ENCODE measurements around the gene ASIC3. TPM values are rescaled to one million over a fixed set of nuclear protein-coding genes. Genes with fewer than 3 reads are reported as not detected.

ASIC3 gene
- polyA plus RNA-seq, 2 of the 4 experiments (the other 2 are of a cell fraction), result 4.1 to 9.8 TPM

GRCh38 chr7:151032936-151033863 is 15.1 kb upstream of the ASIC3 start:
- Histone ChIP-seq H3K4me3 (no peak overlapping the region), H3K27ac (no peak overlapping the region), H3K4me1 (peaks cover 19% of the 10 kb centered on the region), H3K4me2 (no peak overlapping the region), H3K9me3 (no peaks in the 10 kb centered on the region)
- ChIA-PET POLR2A (no interaction called here), CTCF (interaction anchor here (0.8 to 5.7 kb wide), 10 partner anchors 8 to 91 kb away, joined by 3 to 34 read pairs (median 4); partner anchors contain the start of gene AGAP3)
- no peak for ATAC-seq
- DNase-seq (ENCODE audit: low read depth in 1 of 2, low spot score in 1 of 2), result no peak
- 83% methylated on average over 17 of the region's 17 CpGs for WGBS (ENCODE audit: missing lambda C conversion rate)
- FAIRE-seq, result no peak
- TF ChIP-seq MAZ (IDR thresholded peaks at IDR 0.05; ENCODE audit: borderline replicate concordance, low read depth, low read length), result no peak
- no peak for TF ChIP-seq PBX3 (IDR thresholded peaks at IDR 0.05)
- no peak for TF ChIP-seq KDM5A (IDR thresholded peaks at IDR 0.05)
- TF ChIP-seq POLR2A (IDR thresholded peaks at IDR 0.05; ENCODE audit: low read length), result no peak

- Histone ChIP-seq H3K27ac (no peak overlapping the region), H3K9me3 (no peaks in the 10 kb centered on the region), H3K4me3 (no peak overlapping the region), H3K4me1 (peaks cover 25% of the 10 kb centered on the region), H3K4me2 (no peak overlapping the region)
- ChIA-PET CTCF (interaction anchor here (0.8 to 5.7 kb wide), 9 partner anchors 8 to 90 kb away, joined by 3 to 34 read pairs (median 5); partner anchors contain the start of gene AGAP3), POLR2A (no interaction called here)
- TF ChIP-seq CEBPB (IDR thresholded peaks at IDR 0.05), result no peak
- TF ChIP-seq FOSB (CRISPR knock-in tag; IDR thresholded peaks at IDR 0.05), result no peak
- no peak for TF ChIP-seq E2F6 (IDR thresholded peaks at IDR 0.05; ENCODE audit: borderline replicate concordance, low read depth)
- no peak for TF ChIP-seq USF2 (IDR thresholded peaks at IDR 0.05)
- TF ChIP-seq ZNF302 (CRISPR knock-in tag; IDR thresholded peaks at IDR 0.05), result no peak
- TF ChIP-seq FOSL2 (IDR thresholded peaks at IDR 0.05), result no peak
- no peak for TF ChIP-seq FOSL2 (CRISPR knock-in tag; IDR thresholded peaks at IDR 0.05)
- TF ChIP-seq PHF8 (IDR thresholded peaks at IDR 0.05; ENCODE audit: borderline replicate concordance, low read depth), result no peak
- FAIRE-seq (no peak), DNase-seq (ENCODE audit: low read depth in 1 of 2, low spot score in 1 of 2) (no peak), ATAC-seq (no peak)
- 90% methylated on average over 2 of the region's 5 CpGs for WGBS (ENCODE audit: missing lambda C conversion rate)
Measured at GRCh38 chr7:151033864-151034249, 14.5 kb upstream of the ASIC3 start.

- FAIRE-seq (no peak), ATAC-seq (no peak), DNase-seq (ENCODE audit: low read depth in 1 of 2, low spot score in 1 of 2) (no peak)
- ChIA-PET POLR2A (no interaction called here), CTCF (interaction anchor here (0.8 to 5.7 kb wide), 10 partner anchors 7 to 90 kb away, joined by 3 to 34 read pairs (median 4); partner anchors contain the start of genes AGAP3 and FASTK)
- 93% methylated on average over 19 of the region's 21 CpGs for WGBS (ENCODE audit: missing lambda C conversion rate)
- TF ChIP-seq NFE2L2 (conservative IDR thresholded peaks at IDR 0.05; ENCODE audit: low read length) (no peak), SMC3 (IDR thresholded peaks at IDR 0.05) (no peak), ZFP36 (IDR thresholded peaks at IDR 0.05; ENCODE audit: borderline replicate concordance, partially characterized antibody) (no peak), RAD21 (conservative IDR thresholded peaks at IDR 0.05 in 1 of 2, IDR thresholded peaks at IDR 0.05 in 1 of 2) (no peak), SREBF2 (IDR thresholded peaks at IDR 0.05) (no peak), BHLHE40 (IDR thresholded peaks at IDR 0.05; ENCODE audit: low read depth, low read length) (no peak)
- no peak overlapping the region for H3K4me3 ChIP-seq
- H3K9me3 ChIP-seq, result no peaks in the 10 kb centered on the region
- peaks cover 26% of the 10 kb centered on the region for H3K4me1 ChIP-seq
- no peak overlapping the region for H3K27ac ChIP-seq
- no peak overlapping the region for H3K4me2 ChIP-seq
Measured at GRCh38 chr7:151034312-151035025, 13.9 kb upstream of the ASIC3 start.

All from A549 (cell line).